ENCODE results near the gene CYP1B1. TPM values are rescaled to one million over a fixed set of nuclear protein-coding genes. Genes with fewer than 3 reads are reported as not detected.

Gene CYP1B1
- total RNA-seq, 6 experiments from 2014 or later = 0.17 TPM; not detected in 5

DNA sequence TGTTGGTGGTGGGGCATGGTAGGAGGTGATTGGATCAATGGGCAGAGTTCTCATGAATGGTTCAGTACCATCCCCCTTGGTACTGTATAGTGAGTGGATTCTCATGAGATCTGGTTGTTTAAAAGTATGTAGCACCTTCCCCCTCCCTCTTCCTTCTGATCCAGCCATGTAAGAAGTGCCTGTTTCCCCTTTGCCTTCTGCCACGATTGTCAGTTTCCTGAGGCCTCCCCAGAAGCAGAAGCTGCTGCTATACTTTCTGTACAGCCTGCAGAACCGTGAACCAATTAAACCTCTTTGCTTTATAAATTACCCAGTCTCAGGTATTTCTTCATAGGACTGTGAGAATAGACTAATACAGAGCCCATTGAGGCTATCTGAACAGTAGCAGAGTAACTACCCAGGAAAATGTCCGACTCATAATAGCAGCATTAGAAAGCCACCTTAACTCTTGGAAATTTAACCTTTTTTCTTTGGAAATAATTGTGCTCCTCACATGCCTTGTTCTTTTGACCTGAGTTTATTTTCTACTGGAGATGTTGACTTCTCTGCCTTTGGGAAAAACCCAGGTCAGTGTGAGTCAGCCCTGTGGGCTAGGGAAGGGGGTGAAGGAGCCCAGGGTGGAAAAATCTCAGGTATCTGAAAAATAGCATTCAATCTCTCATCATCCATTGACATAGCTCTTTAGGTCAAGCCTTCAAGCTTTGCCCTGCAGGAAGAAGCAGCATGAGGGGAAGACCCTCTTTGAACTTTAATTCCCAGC lies 18.1 kb downstream of the CYP1B1 start:
- no peak overlapping the region for H3K4me3 Mint-ChIP-seq
- H3K27me3 Mint-ChIP-seq (ENCODE audit: insufficient read depth) = peaks cover 20% of the 10 kb centered on the region
- H3K27ac Mint-ChIP-seq = no peak overlapping the region
- H3K9me3 Mint-ChIP-seq = no peaks in the 10 kb centered on the region
- TF ChIP-seq, protein P1, sequence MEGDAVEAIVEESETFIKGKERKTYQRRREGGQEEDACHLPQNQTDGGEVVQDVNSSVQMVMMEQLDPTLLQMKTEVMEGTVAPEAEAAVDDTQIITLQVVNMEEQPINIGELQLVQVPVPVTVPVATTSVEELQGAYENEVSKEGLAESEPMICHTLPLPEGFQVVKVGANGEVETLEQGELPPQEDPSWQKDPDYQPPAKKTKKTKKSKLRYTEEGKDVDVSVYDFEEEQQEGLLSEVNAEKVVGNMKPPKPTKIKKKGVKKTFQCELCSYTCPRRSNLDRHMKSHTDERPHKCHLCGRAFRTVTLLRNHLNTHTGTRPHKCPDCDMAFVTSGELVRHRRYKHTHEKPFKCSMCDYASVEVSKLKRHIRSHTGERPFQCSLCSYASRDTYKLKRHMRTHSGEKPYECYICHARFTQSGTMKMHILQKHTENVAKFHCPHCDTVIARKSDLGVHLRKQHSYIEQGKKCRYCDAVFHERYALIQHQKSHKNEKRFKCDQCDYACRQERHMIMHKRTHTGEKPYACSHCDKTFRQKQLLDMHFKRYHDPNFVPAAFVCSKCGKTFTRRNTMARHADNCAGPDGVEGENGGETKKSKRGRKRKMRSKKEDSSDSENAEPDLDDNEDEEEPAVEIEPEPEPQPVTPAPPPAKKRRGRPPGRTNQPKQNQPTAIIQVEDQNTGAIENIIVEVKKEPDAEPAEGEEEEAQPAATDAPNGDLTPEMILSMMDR (IDR thresholded peaks at IDR 0.05) = no peak
- DNase-seq = no peak
- H3K36me3 Mint-ChIP-seq (ENCODE audit: low read depth) = no peaks in the 10 kb centered on the region
- H3K4me1 Mint-ChIP-seq (ENCODE audit: low read depth) = no peaks in the 10 kb centered on the region

DNA sequence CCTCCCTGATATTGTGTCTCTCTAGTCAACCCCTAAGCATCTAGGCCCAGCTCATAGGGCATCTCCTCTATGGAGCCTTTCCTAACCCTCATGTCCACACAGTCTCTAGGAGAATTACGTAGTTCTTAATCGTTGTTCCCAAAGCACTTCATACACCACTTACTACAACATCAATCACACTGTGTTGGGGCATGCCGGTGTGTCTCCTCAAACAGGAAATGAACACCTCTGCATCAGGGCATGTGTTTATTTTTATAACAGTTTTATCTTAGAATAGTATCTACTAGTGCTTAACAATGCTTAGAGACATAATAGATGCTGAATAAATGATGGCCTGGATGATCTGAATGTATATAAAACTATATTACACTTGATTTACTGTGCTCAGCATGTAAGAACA lies 19.7 kb downstream of the CYP1B1 start:
- no peak for DNase-seq
- Mint-ChIP-seq H3K9me3 (no peaks in the 10 kb centered on the region), H3K27me3 (ENCODE audit: insufficient read depth) (peaks cover 17% of the 10 kb centered on the region), H3K27ac (no peak overlapping the region), H3K4me1 (ENCODE audit: low read depth) (no peaks in the 10 kb centered on the region), H3K4me3 (no peak overlapping the region), H3K36me3 (ENCODE audit: low read depth) (no peaks in the 10 kb centered on the region)
- TF ChIP-seq, protein P1 (IDR thresholded peaks at IDR 0.05) = no peak

DNA sequence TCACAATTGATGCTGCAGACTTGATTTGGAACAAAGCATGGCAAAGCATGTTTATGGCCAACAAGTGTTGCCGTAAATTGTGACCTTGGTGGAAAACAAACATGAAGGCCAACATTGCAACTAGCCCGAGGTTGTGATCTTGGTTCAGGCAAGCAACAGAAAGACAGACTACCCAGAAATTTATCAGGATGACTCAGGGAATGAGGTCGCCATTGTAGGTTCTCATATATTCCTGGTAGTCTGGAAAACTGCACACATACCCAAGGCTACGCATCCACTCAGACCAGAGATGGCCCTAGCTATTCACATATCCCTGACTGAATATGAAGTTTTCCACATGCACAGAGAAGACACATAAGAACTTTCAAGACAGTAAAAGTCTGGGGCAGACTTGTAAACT lies 30.1 kb downstream of the CYP1B1 start:
- Mint-ChIP-seq H3K36me3 (ENCODE audit: low read depth) (no peaks in the 10 kb centered on the region), H3K9me3 (no peaks in the 10 kb centered on the region; the same call in 1 of the 2 replicates), H3K4me3 (no peak overlapping the region), H3K4me1 (ENCODE audit: low read depth) (no peaks in the 10 kb centered on the region), H3K27ac (no peak overlapping the region), H3K27me3 (ENCODE audit: insufficient read depth) (peaks cover 35% of the 10 kb centered on the region)
- DNase-seq = no peak
- TF ChIP-seq, protein P1 (IDR thresholded peaks at IDR 0.05) = no peak

DNA sequence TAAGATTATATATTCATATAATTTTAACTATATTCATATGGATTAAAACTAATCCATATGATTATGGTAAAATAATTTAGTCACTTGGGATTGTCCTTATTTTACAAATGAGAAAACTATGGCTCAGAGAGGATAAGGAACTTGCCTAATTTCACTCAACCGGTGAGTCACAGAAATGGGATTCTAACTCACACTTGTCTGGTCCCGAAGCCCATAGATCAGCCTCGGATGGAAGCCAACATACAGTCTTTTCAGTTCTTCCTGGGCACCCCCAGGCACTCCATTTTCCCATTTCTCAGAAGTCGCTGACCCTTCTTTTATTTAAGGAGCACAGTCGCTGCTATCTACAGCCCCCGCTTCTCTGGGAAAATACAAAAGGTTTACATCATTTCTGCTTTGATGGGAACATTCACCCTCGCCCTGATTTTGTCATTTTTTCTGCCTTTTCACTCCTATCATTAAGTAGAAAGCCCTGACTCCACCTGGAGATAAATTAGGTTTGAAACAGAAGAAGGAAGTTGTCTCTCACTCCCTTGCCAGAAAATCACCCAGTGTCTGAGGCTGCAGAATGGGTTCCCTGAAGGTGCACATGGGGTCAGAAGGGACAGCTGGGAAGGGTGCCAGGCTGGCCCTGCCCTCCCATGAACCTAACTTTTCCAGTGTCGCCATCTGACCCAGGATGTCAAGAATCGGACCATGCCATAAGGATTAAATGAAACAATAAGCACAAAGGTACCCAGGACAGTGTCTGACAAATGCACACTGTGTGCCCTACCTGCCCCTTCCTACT lies 36.6 kb downstream of the CYP1B1 start:
- Mint-ChIP-seq H3K36me3 (ENCODE audit: low read depth) (no peaks in the 10 kb centered on the region), H3K27ac (no peak overlapping the region), H3K27me3 (ENCODE audit: insufficient read depth) (peaks cover 43% of the 10 kb centered on the region), H3K4me3 (no peak overlapping the region), H3K9me3 (no peaks in the 10 kb centered on the region; the same call in 1 of the 2 replicates), H3K4me1 (ENCODE audit: low read depth) (0 out of 2 replicates have a peak, but pooled peaks cover 4% of the 10 kb centered on the region)
- DNase-seq = no peak
- TF ChIP-seq, protein P1 (IDR thresholded peaks at IDR 0.05) = no peak

DNA sequence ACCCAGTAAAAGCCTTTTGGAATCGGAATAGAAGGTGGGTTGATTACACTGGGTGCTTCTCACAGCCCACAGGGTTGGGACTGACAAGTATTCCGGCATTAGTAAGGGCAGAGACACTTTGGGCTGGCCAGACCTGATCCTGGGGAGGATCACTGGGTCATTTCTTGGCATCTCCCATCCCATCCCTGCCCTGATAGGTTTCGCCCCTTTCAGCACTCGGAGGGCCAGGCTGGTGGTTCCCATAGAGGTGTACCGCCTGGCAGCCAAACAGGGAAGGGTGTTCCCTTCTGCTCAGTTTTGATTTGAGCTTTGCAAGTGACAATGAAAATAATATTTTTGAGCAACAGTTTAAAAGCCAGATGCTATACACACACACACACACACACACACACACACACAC lies 37.3 kb downstream of the CYP1B1 start:
- no peaks in the 10 kb centered on the region; the same call in 1 of the 2 replicates for H3K9me3 Mint-ChIP-seq
- H3K27ac Mint-ChIP-seq = no peak overlapping the region
- TF ChIP-seq, protein P1 (IDR thresholded peaks at IDR 0.05) = no peak
- DNase-seq = no peak
- peaks cover 43% of the 10 kb centered on the region for H3K27me3 Mint-ChIP-seq (ENCODE audit: insufficient read depth)
- H3K4me1 Mint-ChIP-seq (ENCODE audit: low read depth) = 0 out of 2 replicates have a peak, but pooled peaks cover 4% of the 10 kb centered on the region
- H3K4me3 Mint-ChIP-seq = no peak overlapping the region
- no peaks in the 10 kb centered on the region for H3K36me3 Mint-ChIP-seq (ENCODE audit: low read depth)
